GM19395 (cell line): ENCODE results near the gene FAM53B.
"Not testable (repeated sequence)": the region's sequence is repeated elsewhere in the genome, so short reads cannot be mapped to it uniquely, and the experiment has no call there.

Source experiments
- ATAC-seq: cut with Tn5 transposase; IDR thresholded peaks from one replicate; pipeline ENCODE4 v1.9.1; 2021; ENCODE audit warnings: mild to moderate bottlenecking, moderate library complexity; ENCODE audit not compliant: unreplicated experiment

Gene FAM53B

GRCh38 chr10:124591123-124591495, 153.1 kb downstream of the FAM53B start:
- ATAC-seq, result no peak

GRCh38 chr10:124590216-124591122, 153.7 kb downstream of the FAM53B start:
- no peak for ATAC-seq

GRCh38 chr10:124589491-124590041, 154.6 kb downstream of the FAM53B start:
- ATAC-seq, result no peak

- no peak for ATAC-seq
Measured at GRCh38 chr10:124588736-124589490, 155.3 kb downstream of the FAM53B start.

- ATAC-seq, result not testable (repeated sequence)
Measured at GRCh38 chr10:124588341-124588735, 155.8 kb downstream of the FAM53B start.

- ATAC-seq, result no peak
Measured at GRCh38 chr10:124587811-124588211, 156.4 kb downstream of the FAM53B start.

- no peak for ATAC-seq
Measured at GRCh38 chr10:124586142-124586541, 158.0 kb downstream of the FAM53B start.

- no peak for ATAC-seq
Measured at GRCh38 chr10:124579011-124579399, 165.2 kb downstream of the FAM53B start.

- no peak for ATAC-seq
Measured at GRCh38 chr10:124578231-124579010, 165.8 kb downstream of the FAM53B start.

- no peak for ATAC-seq
Measured at GRCh38 chr10:124577651-124578050, 166.5 kb downstream of the FAM53B start.

GRCh38 chr10:124576526-124577420, 167.4 kb downstream of the FAM53B start:
- no peak for ATAC-seq

- no peak for ATAC-seq
Measured at GRCh38 chr10:124575107-124576035, 168.8 kb downstream of the FAM53B start.

- ATAC-seq, result no peak
Measured at GRCh38 chr10:124574456-124575070, 169.6 kb downstream of the FAM53B start.

- no peak for ATAC-seq
Measured at GRCh38 chr10:124573726-124574455, 170.3 kb downstream of the FAM53B start.

- ATAC-seq, result no peak
Measured at GRCh38 chr10:124572751-124573150, 171.4 kb downstream of the FAM53B start.

- no peak for ATAC-seq
Measured at GRCh38 chr10:124570646-124571045, 173.5 kb downstream of the FAM53B start.

GRCh38 chr10:124569623-124570470, 174.3 kb downstream of the FAM53B start:
- no peak for ATAC-seq
